NCI-H2107 treated with DMSO at 0.1 percent for 48 hours (cell line): ENCODE data around the gene HMCN1.

Source experiments
- DNase-seq: peaks from one replicate; lab custom pipeline; 2025; ENCODE audit not compliant: unreplicated experiment; lab: John Stamatoyannopoulos, UW

The HMCN1 gene

GRCh38 chr1:185895208-185895900, 161.2 kb downstream of the HMCN1 start:
- no peak for DNase-seq

- DNase-seq, result no peak
Measured at GRCh38 chr1:185896863-185897262, 162.7 kb downstream of the HMCN1 start.

- DNase-seq, result no peak
Measured at GRCh38 chr1:185906186-185906585, 172.0 kb downstream of the HMCN1 start.

GRCh38 chr1:185907246-185907645, 173.1 kb downstream of the HMCN1 start:
- no peak for DNase-seq

- DNase-seq, result no peak
Measured at GRCh38 chr1:185911978-185912377, 177.8 kb downstream of the HMCN1 start.

- no peak for DNase-seq
Measured at GRCh38 chr1:185912504-185912903, 178.3 kb downstream of the HMCN1 start.

- no peak for DNase-seq
Measured at GRCh38 chr1:185914089-185914488, 179.9 kb downstream of the HMCN1 start.

GRCh38 chr1:185916861-185917260, 182.7 kb downstream of the HMCN1 start:
- no peak for DNase-seq

GRCh38 chr1:185917646-185918045, 183.5 kb downstream of the HMCN1 start:
- DNase-seq, result no peak

GRCh38 chr1:185920602-185921001, 186.4 kb downstream of the HMCN1 start:
- no peak for DNase-seq

GRCh38 chr1:185921636-185922035, 187.4 kb downstream of the HMCN1 start:
- DNase-seq, result no peak

- DNase-seq, result no peak
Measured at GRCh38 chr1:185926588-185926987, 192.4 kb downstream of the HMCN1 start.

- DNase-seq, result no peak
Measured at GRCh38 chr1:185929776-185930175, 195.6 kb downstream of the HMCN1 start.

- DNase-seq, result no peak
Measured at GRCh38 chr1:185931438-185931837, 197.2 kb downstream of the HMCN1 start.

- no peak for DNase-seq
Measured at GRCh38 chr1:185933580-185933979, 199.4 kb downstream of the HMCN1 start.

- no peak for DNase-seq
Measured at GRCh38 chr1:185934476-185935189, 200.4 kb downstream of the HMCN1 start.

- no peak for DNase-seq
Measured at GRCh38 chr1:185935360-185935759, 201.2 kb downstream of the HMCN1 start.

- DNase-seq, result no peak
Measured at GRCh38 chr1:185936641-185937040, 202.4 kb downstream of the HMCN1 start.

- DNase-seq, result no peak
Measured at GRCh38 chr1:185938396-185938795, 204.2 kb downstream of the HMCN1 start.

- DNase-seq, result no peak
Measured at GRCh38 chr1:185939142-185939541, 205.0 kb downstream of the HMCN1 start.

GRCh38 chr1:185942961-185943360, 208.8 kb downstream of the HMCN1 start:
- DNase-seq, result no peak

GRCh38 chr1:185956881-185957280, 222.7 kb downstream of the HMCN1 start:
- no peak for DNase-seq
